ENCODE data around the gene IER2.
"Not testable (repeated sequence)": the region's sequence is repeated elsewhere in the genome, so short reads cannot be mapped to it uniquely, and the experiment has no call there.

DNA sequence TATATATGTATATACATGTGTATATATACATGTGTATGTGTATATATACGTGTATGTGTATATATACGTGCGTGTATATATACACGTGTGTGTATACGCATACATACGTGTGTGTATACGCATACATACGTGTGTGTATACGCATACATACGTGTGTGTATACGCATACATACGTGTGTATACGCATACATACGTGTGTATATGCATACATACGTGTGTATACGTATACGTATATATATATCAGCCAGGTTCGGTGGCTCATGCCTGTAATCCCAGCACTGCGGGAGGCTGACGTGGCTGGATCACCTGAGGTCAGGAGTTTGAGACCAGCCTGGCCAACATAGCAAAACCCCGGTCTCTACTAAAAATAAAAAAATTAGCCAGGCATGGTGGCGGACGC, 34.7 kb downstream of the IER2 start:
- not testable (repeated sequence) for TF ChIP-seq CTCF, POLR2A, EP300 (IDR thresholded peaks at IDR 0.05)
